GM12801 (cell line): Measurements from ENCODE around the gene PEX11G.

Source experiments
- TF ChIP-seq, protein P1 (sequence below): IDR thresholded peaks from one replicate; pipeline ENCODE4 v1.5.1; 2011; ENCODE audit warnings: control low read depth; ENCODE audit not compliant: insufficient read length; ENCODE audit errors: extremely low read depth

The PEX11G gene

DNA sequence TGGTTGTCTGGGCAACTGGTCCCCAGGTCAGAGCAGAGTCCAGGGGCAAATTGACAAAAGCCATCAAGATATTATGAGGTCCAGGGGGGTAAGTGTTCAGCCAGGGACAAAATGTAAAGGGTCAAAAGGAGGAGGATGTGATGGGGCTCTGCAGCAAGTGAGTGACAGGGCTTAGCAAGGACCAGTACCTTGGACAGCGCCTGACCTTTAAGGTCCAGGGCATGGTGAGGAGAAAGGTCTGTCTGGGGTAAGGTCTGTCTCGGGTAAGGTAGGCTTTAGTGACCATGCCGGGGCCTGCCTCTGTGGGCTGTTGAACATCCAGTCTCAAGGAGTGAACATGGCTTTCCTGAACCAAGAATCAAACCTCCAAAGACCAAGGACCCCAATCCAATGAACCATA is 20.8 kb upstream of the PEX11G start:
- TF ChIP-seq, protein P1, sequence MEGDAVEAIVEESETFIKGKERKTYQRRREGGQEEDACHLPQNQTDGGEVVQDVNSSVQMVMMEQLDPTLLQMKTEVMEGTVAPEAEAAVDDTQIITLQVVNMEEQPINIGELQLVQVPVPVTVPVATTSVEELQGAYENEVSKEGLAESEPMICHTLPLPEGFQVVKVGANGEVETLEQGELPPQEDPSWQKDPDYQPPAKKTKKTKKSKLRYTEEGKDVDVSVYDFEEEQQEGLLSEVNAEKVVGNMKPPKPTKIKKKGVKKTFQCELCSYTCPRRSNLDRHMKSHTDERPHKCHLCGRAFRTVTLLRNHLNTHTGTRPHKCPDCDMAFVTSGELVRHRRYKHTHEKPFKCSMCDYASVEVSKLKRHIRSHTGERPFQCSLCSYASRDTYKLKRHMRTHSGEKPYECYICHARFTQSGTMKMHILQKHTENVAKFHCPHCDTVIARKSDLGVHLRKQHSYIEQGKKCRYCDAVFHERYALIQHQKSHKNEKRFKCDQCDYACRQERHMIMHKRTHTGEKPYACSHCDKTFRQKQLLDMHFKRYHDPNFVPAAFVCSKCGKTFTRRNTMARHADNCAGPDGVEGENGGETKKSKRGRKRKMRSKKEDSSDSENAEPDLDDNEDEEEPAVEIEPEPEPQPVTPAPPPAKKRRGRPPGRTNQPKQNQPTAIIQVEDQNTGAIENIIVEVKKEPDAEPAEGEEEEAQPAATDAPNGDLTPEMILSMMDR = no peak

DNA sequence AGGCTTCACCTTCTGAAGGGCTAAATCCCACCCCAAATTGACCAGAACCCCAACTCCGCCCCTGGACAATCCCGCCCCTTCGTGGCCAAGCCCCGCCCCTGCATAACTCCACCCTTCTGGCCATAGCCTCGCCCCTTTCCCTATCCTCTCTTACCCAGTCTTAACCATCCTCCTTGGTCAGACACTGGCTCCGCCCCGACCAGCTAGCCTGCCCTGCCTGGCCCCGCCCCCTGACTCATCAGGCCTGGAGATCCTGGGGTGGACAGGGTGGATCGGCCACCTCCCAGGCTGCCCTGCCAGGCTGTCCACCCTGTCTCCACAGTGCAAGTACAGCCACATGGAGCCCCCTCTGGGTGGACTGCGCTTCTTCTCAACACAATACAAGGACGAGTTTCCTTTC is 19.0 kb upstream of the PEX11G start:
- TF ChIP-seq, protein P1 = no peak

DNA sequence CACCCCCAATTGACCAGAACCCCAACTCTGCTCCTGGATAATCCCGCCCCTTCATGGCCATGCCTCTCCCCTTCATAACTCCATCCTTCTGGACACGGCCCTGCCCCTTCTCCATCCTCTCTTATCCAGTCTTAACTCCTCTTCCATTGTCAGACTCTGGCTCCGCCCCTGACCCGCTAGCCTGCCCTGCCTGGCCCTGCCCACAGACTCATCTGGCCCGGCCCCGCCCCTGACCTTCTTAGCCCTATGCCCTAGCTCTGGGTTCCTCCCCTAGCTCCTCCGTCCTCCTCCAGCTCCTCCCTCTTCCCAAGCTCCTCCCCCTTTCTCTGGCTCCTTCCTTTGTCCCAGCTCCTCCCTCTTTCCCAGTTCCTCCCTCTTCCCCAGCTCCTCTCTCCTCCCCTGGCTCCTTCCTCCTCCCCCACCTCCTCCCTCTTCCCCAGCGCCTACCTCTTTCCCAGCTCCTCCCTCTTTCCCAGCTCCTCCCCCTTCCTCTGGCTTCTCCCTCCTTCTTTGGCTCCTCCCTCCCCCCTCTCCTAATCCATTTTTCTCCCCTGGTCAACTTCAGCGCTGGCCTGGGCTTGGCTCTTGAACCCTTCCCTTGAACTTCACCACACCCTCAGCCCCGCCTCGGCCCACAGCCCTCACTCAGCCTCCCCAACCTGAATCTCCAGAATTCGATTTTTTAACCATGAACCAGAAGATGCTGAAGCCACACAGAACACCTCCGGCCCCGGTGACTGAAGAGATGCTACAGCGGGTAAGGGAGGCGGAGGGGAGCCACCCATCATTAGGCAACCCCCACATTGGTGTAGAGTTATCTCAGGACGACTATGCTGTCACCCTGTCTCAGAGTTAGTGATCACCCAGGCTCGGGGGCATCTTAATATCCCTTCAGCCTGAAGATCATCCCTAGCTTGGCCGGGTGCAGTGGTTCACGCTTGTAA is 17.8 kb upstream of the PEX11G start:
- TF ChIP-seq, protein P1 = no peak

DNA sequence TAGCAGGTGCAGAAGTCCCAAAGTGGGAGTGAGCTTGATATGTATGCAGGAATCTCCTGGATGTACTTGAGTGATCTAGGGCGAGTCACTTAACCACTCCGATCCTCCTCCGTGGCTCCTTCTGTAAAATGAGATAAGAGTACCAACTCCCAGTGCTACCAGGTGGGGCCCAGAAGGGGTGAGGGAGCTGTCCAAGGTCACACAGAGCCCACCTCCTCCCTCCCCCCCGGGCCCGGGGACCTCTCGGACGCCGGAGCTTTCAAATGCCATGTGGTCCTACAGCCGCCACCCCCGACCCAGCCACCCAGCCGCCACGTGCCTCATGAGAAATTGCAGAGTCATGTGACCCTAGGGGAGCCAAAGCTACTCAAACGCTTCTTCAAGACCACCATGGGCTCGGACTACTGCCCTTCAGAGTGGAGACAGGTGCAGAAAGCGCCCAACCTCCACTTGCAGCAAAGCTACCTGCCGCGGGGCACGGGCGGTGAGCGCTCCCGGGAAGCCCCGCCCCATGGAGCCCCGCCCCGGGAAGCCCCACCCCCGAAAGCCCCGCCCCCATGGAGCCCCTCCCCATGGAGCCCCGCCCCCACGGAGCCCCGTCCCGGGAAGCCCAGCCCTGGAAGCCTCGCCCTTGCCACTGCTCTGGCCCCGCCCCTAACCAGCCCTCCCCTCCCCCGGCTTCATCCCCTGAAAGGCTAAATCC is 17.0 kb upstream of the PEX11G start:
- TF ChIP-seq, protein P1 = no peak

DNA sequence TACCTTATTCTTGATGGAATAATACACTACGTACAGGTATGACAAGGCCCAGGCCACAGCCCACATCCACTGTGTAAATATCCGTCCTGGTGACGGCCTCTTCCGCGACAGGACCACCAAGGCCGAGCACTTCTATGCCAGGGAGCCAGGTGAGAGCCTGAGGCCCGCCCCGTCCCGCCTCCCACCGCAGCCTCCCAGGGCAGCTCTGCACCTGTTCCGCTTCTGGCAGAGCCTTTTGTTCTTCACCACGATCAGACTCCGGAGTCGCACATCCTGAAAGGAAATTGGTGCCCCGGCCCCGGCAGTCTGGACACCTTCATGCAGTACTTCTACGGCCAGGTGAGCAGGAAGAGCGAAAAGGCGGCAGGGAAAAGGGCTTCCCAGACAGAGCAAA is 16.4 kb upstream of the PEX11G start:
- TF ChIP-seq, protein P1 = no peak

DNA sequence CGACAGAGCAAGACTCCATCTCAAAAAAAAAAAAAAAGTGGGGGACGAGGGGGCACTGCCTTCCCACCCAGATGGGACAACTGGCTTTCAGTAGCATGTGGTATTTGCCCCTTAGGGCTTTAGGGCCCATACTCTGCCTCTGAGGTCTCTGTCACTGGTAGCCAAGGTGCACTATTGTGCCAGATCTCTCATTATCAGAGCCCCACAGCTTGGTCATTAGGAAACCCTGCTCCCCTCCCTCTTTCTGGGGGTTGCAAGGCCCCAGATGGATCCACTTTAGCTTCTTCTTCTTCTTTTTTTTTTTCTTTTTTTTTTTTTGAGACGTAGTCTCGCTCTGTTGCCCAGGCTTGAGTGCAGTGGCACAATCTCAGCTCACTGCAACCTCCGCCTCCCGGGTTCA is 15.8 kb upstream of the PEX11G start:
- TF ChIP-seq, protein P1 = no peak

DNA sequence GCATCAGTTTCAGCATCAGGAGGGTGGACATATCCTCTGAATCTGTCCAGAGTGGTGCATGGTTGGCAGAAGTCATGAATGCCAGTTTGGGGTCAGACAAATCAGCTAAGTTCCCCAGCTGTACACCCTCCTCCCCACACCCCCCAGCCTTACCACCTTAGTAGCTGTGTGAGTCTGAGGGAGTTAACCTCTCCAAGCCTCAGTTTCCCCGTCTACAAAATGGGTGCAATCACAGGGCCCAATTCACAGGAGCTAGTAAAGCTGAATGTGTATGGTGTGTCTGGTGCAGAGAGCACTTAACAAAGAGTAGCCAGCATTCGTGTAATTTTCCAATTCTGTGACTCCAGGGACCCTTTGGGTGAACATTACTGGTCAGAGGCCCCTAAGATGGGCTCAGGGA is 13.7 kb upstream of the PEX11G start:
- TF ChIP-seq, protein P1 = no peak
